Panc1 (cell line): Measurements from ENCODE around the gene CDIPT. TPM values are rescaled to one million over a fixed set of nuclear protein-coding genes. Genes with fewer than 3 reads are reported as not detected.

Experiments
- ATAC-seq: fragments of 200-7000 bp; cut with Tn5 transposase; 2 replicates; pipeline ENCODE4 v1.9.1; 2020; ENCODE audit warnings: mild to moderate bottlenecking, moderate library complexity
- BruUV-seq: library from RNA; stranded (reverse); fragments of 400-500 nt; replicated peaks from 2 replicates; lab custom pipeline; 2021; lab: Mats Ljungman, UMichigan
- CTCF ChIA-PET: fragments of 300-600 bp; sonication (Branson Sonifier 250); formaldehyde crosslinking; loops from one replicate; lab custom pipeline; 2022; ENCODE audit warnings: antibody characterized with exemption; lab: Charles Lee
- POLR2A ChIA-PET: fragments of 300-600 bp; sonication (Branson Sonifier 250); formaldehyde crosslinking; loops from one replicate; lab custom pipeline; 2022; ENCODE audit warnings: antibody characterized with exemption; lab: Charles Lee
- DNase-seq: peaks from one replicate; pipeline ENCODE4 v3.0.0-alpha.2; 2010; ENCODE audit warnings: low read depth, low spot score
- H3K27ac ChIP-seq: 2 replicates; pipeline ENCODE4 v1.5.1; 2011; ENCODE audit warnings: mild to moderate bottlenecking, low read length, inconsistent platforms
- H3K27me3 ChIP-seq: fragments of 200-500 bp; sonication (Bioruptor generic); 2 replicates; pipeline ENCODE4 v1.6.0; 2014; ENCODE audit warnings: low read length, inconsistent platforms; ENCODE audit not compliant: control insufficient read depth, insufficient read depth
- H3K36me3 ChIP-seq: fragments of 200-500 bp; sonication (Bioruptor generic); 2 replicates; pipeline ENCODE4 v1.5.1; 2014; ENCODE audit warnings: inconsistent platforms, mild to moderate bottlenecking, low read length, moderate library complexity; ENCODE audit not compliant: control insufficient read depth, insufficient read depth
- H3K4me1 ChIP-seq: 2 replicates; pipeline ENCODE4 v1.5.1; 2011; ENCODE audit warnings: inconsistent platforms, mild to moderate bottlenecking, low read length, moderate library complexity; ENCODE audit not compliant: control insufficient read depth, insufficient read depth
- H3K4me3 ChIP-seq, 2 experiments: 2 replicates each; pipeline ENCODE4 v1.5.1; 2011 to 2012; ENCODE audit warnings: low read depth in 2 of 2, low read length in 2 of 2, mild to moderate bottlenecking in 2 of 2, inconsistent platforms in 1 of 2, moderate library complexity in 1 of 2
- H3K9me3 ChIP-seq: fragments of 200-500 bp; sonication (Bioruptor generic); 2 replicates; pipeline ENCODE4 v1.5.1; 2014; ENCODE audit warnings: low read depth, mild to moderate bottlenecking, inconsistent platforms, low read length, moderate library complexity; ENCODE audit not compliant: control insufficient read depth, insufficient read depth
- CTCF ChIP-seq: fragments of 450-650 bp; IDR thresholded peaks from 2 replicates; pipeline ENCODE4 v1.5.1; 2017; ENCODE audit warnings: mild to moderate bottlenecking
- POLR2AphosphoS5 ChIP-seq: IDR thresholded peaks from 2 replicates; pipeline ENCODE4 v1.6.1; 2012; ENCODE audit warnings: mild to moderate bottlenecking, low read depth, low read length, moderate library complexity
- SIN3A ChIP-seq: IDR thresholded peaks from 2 replicates; pipeline ENCODE4 v1.6.1; 2012; ENCODE audit warnings: low read depth, mild to moderate bottlenecking, low read length, moderate library complexity, borderline replicate concordance; ENCODE audit not compliant: insufficient read depth
- TCF7L2 ChIP-seq: IDR thresholded peaks from 2 replicates; pipeline ENCODE4 v1.6.1; 2011; ENCODE audit warnings: mild to moderate bottlenecking, low read depth, low read length, inconsistent platforms
- in situ Hi-C: cut with HindIII; loops from 2 replicates; pipeline ENCODE4 v1.10.0; 2016; ENCODE audit warnings: low sequenced_read_pairs, low pct_unique_long_range_greater_than_20kb
- intact Hi-C: fragments of 100-400 bp; cut with micrococcal nuclease; formaldehyde crosslinking; loops from one replicate; pipeline ENCODE4 v1.10.0; 2022; ENCODE audit not compliant: unreplicated experiment
- total RNA-seq: library from RNA; stranded (reverse); gene quantifications from one replicate; pipeline ENCODE4 v1.2.1, GENCODE V29; 2021; ENCODE audit not compliant: unreplicated experiment

CDIPT gene
- total RNA-seq, 1 experiment from 2014 or later, result 71.6 TPM

DNA sequence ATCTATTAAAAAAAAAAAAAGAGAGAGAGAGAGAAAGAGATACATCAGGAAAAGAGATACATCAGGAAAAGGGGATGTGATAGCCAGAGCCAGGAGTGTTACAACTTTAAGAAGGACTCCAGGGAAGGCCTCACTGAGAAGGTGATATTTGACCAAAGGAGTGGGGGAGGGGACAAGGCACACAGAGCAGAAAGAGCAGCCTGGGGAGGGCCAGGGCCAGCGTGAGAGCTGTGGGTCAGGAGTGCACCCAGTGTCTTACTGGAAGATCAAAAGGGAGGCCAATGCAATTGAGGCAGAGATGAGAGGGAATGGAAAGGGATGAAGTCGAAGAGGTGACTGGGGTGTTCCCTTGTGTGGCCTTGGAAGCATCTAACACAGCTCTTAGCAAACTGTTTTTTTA is 44.9 kb upstream of the CDIPT start:
- ChIA-PET POLR2A (interaction anchor here (0.7 to 0.8 kb wide), 2 partner anchors 112 to 179 kb away, joined by 3 to 7 read pairs; no protein-coding TSS in a partner anchor), CTCF (no interaction called here)
- H3K36me3 ChIP-seq, result no peaks in the 10 kb centered on the region
- H3K4me1 ChIP-seq, result no peaks in the 10 kb centered on the region
- DNase-seq (no peak), ATAC-seq (peak; percentile 13; the same call in 1 of the 2 replicates)
- in situ Hi-C loops (no loop called here), intact Hi-C loops (no loop called here)
- no peak overlapping the region for H3K4me3 ChIP-seq
- no peak overlapping the region for H3K27ac ChIP-seq
- no peaks in the 10 kb centered on the region for H3K9me3 ChIP-seq
- BruUV-seq, result no TSS peak
- no peaks in the 10 kb centered on the region for H3K27me3 ChIP-seq
- no peak; the same call in none of the 2 replicates for TF ChIP-seq POLR2AphosphoS5
- TF ChIP-seq SIN3A, result no peak

GRCh38 chr16:29906520-29907244 is 43.7 kb upstream of the CDIPT start:
- no peaks in the 10 kb centered on the region for H3K9me3 ChIP-seq
- intact Hi-C loops (no loop called here), in situ Hi-C loops (no loop called here)
- H3K27me3 ChIP-seq, result no peaks in the 10 kb centered on the region
- TF ChIP-seq TCF7L2 (no peak), POLR2AphosphoS5 (0 out of 2 replicates have a peak, but pooled peaks have one; percentile 52), CTCF (no peak)
- no peaks in the 10 kb centered on the region for H3K4me1 ChIP-seq
- ChIA-PET POLR2A (interaction anchor here (0.6 kb wide), 1 partner anchor 19 kb away, joined by 6 read pairs; no protein-coding TSS in a partner anchor), CTCF (no interaction called here)
- BruUV-seq, result TSS peak; percentile 42
- no peaks in the 10 kb centered on the region for H3K36me3 ChIP-seq
- H3K4me3 ChIP-seq, result no peak overlapping the region
- DNase-seq (no peak), ATAC-seq (peak; percentile 55)
- H3K27ac ChIP-seq, result no peak overlapping the region

GRCh38 chr16:29905668-29906067 is 42.6 kb upstream of the CDIPT start:
- ChIA-PET POLR2A (no interaction called here), CTCF (no interaction called here)
- no peaks in the 10 kb centered on the region for H3K4me1 ChIP-seq
- ATAC-seq (no peak), DNase-seq (no peak)
- H3K36me3 ChIP-seq, result no peaks in the 10 kb centered on the region
- BruUV-seq, result no TSS peak
- in situ Hi-C loops (no loop called here), intact Hi-C loops (no loop called here)
- H3K9me3 ChIP-seq, result no peaks in the 10 kb centered on the region
- no peak for TF ChIP-seq CTCF
- H3K27me3 ChIP-seq, result no peaks in the 10 kb centered on the region
- no peak overlapping the region for H3K27ac ChIP-seq
- no peak overlapping the region for H3K4me3 ChIP-seq
